Omental fat pad (tissue), 4 donors: ENCODE data around the gene IRF5. TPM values are rescaled to one million over a fixed set of nuclear protein-coding genes. Genes with fewer than 3 reads are reported as not detected.

Source experiments
- ATAC-seq: fragments of 150-250 bp; one replicate; pipeline ENCODE4 v1.9.1; 2016; ENCODE audit warnings: mild to moderate bottlenecking, moderate library complexity; ENCODE audit not compliant: low FRiP score
- DNase-seq: peaks from one replicate; pipeline ENCODE4 v3.0.0-alpha.2; 2019; ENCODE audit warnings: low spot score
- CTCF ChIP-seq, 3 donors: fragments of 450-650 bp; IDR thresholded peaks; one replicate each; pipeline ENCODE4 v1.5.1; 2016 to 2017; ENCODE audit warnings: antibody characterized with exemption in 3 of 3, mild to moderate bottlenecking in 3 of 3, moderate library complexity in 2 of 3
- total RNA-seq, 4 donors: library from RNA; depleted of rRNA; stranded (reverse); fragments of >200 nt; gene quantifications; one replicate each; pipeline ENCODE4 v1.1.0, GENCODE V29; 2016

The IRF5 gene
- total RNA-seq, 4 donors from 2014 or later: 5.3 to 23.9 (median 18.8) TPM

- no peak for DNase-seq
These were observed 21.6 kb downstream of the IRF5 start for GRCh38 chr7:128959296-128959695.

GRCh38 chr7:128961030-128961659 is 23.4 kb downstream of the IRF5 start:
- DNase-seq (no peak), ATAC-seq (no peak)
- no peak for TF ChIP-seq CTCF (IDR thresholded peaks at IDR 0.05)

More at GRCh38 chr7:128959296-128959695, 21.6 kb downstream of the IRF5 start:
- ATAC-seq: no peak
- no peak for TF ChIP-seq CTCF (IDR thresholded peaks at IDR 0.05)

GRCh38 chr7:128962899-128963298 is 25.2 kb downstream of the IRF5 start:
- TF ChIP-seq CTCF (IDR thresholded peaks at IDR 0.05): no peak
- no peak for DNase-seq
- ATAC-seq: no peak

GRCh38 chr7:128963327-128963757 is 25.6 kb downstream of the IRF5 start:
- ATAC-seq: no peak

GRCh38 chr7:128968624-128969023 is 30.9 kb downstream of the IRF5 start:
- TF ChIP-seq CTCF (IDR thresholded peaks at IDR 0.05): no peak
- DNase-seq: no peak
- ATAC-seq: no peak

More at GRCh38 chr7:128963327-128963757, 25.6 kb downstream of the IRF5 start:
- no peak for TF ChIP-seq CTCF (IDR thresholded peaks at IDR 0.05)
- DNase-seq: no peak

- no peak for TF ChIP-seq CTCF (IDR thresholded peaks at IDR 0.05)
- ATAC-seq (peak; percentile 91), DNase-seq (no peak)
These were observed 36.7 kb downstream of the IRF5 start for GRCh38 chr7:128974241-128974934.

GRCh38 chr7:128982105-128982504 is 44.4 kb downstream of the IRF5 start:
- TF ChIP-seq CTCF (IDR thresholded peaks at IDR 0.05): no peak
- DNase-seq (no peak), ATAC-seq (no peak)
